GM18858 (cell line): Measurements from ENCODE around the gene FTCD.
"Not testable (repeated sequence)": the region's sequence is repeated elsewhere in the genome, so short reads cannot be mapped to it uniquely, and the experiment has no call there.

Source experiments
- ATAC-seq: cut with Tn5 transposase; IDR thresholded peaks from one replicate; pipeline ENCODE4 v1.9.1; 2021; ENCODE audit not compliant: unreplicated experiment

The FTCD gene

GRCh38 chr21:46155514-46156377, at the start of gene FTCD:
FTCD (minus strand) TSS chr21:46155579; CDS start chr21:46155523, 56 bp downstream.
- no peak for ATAC-seq

- ATAC-seq = no peak
Measured at GRCh38 chr21:46205166-46205565, 49.8 kb upstream of the FTCD start.

GRCh38 chr21:46203203-46203600, 47.8 kb upstream of the FTCD start:
- ATAC-seq = no peak

GRCh38 chr21:46202592-46203202, 47.3 kb upstream of the FTCD start:
- no peak for ATAC-seq

GRCh38 chr21:46200877-46201803, 45.8 kb upstream of the FTCD start:
- ATAC-seq = not testable (repeated sequence)

GRCh38 chr21:46199436-46200373, 44.3 kb upstream of the FTCD start:
- ATAC-seq = no peak

- no peak for ATAC-seq
Measured at GRCh38 chr21:46196733-46197132, 41.4 kb upstream of the FTCD start.

- ATAC-seq = no peak
Measured at GRCh38 chr21:46195595-46196195, 40.3 kb upstream of the FTCD start.

GRCh38 chr21:46194374-46195334, 39.3 kb upstream of the FTCD start:
- ATAC-seq = no peak

GRCh38 chr21:46193829-46194373, 38.5 kb upstream of the FTCD start:
- no peak for ATAC-seq

GRCh38 chr21:46191686-46192575, 36.6 kb upstream of the FTCD start:
- no peak for ATAC-seq

- ATAC-seq = no peak
Measured at GRCh38 chr21:46191257-46191685, 35.9 kb upstream of the FTCD start.

- no peak for ATAC-seq
Measured at GRCh38 chr21:46190491-46191131, 35.2 kb upstream of the FTCD start.

GRCh38 chr21:46189959-46190490, 34.6 kb upstream of the FTCD start:
- no peak for ATAC-seq

GRCh38 chr21:46189213-46189958, 34.0 kb upstream of the FTCD start:
- no peak for ATAC-seq
